ENCODE data around the gene RHBDF2. TPM values are rescaled to one million over a fixed set of nuclear protein-coding genes. Genes with fewer than 3 reads are reported as not detected.

Gene RHBDF2
- 2.2 TPM for total RNA-seq

DNA sequence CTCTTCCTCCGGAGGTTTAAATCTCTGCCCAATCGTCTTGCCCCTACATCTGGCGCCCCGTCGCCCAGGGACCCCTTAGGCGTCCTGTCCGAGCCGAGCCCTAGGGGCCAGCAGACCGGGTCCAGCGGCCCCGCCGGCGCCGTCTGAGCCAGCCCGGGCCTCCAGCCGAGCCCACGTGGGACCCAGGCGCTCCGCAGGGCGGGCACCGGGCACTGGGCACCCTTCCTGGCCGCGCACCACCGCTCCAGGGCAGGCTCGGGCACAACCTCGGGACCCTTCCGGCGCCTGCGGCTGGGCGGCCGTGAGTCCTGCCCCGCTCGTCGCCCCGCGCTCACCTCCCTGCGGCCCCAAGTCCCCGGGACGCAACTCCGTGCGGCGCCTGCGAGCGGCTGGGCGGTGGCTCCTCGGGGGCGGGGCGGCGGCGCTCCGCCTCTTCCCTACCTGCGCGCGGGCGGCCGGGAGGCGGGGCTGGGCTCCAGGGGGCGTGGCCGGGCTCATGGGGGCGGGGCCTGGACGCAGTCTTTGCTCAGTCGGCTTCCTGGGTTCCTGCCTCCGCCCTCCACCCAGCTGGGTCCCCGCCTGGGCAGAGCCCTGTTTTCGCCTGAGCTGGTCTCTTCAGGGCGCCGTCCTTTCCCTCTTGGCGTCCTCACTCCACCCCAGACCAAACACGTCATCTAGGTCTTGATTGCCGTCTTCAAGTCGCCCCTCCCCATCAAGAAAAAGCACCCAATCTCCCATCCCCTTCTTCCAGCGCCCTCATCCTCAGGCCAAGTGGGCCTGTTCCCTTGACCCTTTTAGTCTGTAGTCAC is at the start of gene RHBDF2:
TSS of gene RHBDF2 (minus strand) at position 406 of the 809 bp plus-strand sequence. CDS start 19,899 bp downstream, outside the sequence.
- peak; percentile 55 for DNase-seq

DNA sequence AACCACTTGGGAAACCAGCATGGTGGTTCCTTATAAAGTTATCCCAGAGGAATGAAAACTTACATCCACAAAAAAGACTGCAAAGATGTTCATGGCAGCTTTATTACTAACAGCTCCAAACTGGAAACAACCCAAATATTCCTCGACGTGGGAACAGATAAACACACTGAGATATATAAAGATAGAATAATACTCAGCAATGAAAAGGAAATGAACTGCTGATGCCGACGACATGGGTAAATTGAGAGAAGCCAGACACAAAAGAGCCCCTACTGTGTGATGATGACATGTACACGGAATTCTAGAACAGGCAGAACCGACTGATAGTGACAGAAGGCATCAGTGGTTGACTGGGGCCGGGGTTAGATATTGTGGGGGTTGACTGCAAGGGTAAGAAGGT is 48.3 kb upstream of the RHBDF2 start:
- no peak for DNase-seq

GRCh38 chr17:76549215-76549518 is 47.9 kb upstream of the RHBDF2 start:
- no peak for DNase-seq

- DNase-seq: no peak
Observed at GRCh38 chr17:76548378-76549214, 47.4 kb upstream of the RHBDF2 start.

DNA sequence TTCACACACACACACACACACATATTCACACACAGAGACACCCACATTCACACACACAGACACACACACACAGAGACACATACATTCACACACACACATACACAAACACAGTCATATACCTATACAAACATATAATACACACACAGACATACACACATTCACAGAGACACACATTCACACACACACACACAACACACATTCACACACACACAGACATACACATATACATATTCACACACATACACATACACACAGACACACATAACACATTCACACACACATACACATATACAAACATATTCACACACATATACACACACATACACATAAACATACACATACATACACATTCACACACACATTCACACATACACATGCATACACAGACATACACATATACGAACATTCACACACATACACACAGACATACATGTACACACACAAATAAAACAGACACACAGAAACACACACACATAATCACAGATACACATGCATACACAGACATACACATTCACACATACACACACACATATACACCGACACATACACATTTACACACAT is 46.5 kb upstream of the RHBDF2 start:
- DNase-seq: no peak

DNA sequence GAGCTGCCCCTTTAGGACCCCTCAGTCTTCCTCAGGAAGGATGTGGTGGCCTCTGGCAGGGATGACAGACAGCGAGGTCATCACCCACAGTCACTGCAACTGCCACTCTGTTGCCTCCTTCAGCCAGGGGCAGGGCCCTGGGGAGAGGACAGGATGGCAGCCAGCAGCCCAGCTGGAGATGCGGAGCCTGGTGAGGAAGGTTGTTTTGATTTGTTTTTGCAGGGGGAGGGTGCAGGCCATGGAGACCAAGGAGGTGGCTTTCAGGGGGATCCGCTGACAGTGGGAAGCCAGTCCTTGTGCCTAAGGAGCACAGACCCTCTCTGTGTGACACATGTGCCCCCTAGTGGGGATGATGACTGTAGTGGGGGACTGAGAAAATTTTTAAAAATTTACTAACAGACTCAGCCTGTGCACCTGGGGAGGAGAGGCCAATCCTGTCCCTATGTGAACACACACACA is 46.0 kb upstream of the RHBDF2 start:
- no peak for DNase-seq

DNA sequence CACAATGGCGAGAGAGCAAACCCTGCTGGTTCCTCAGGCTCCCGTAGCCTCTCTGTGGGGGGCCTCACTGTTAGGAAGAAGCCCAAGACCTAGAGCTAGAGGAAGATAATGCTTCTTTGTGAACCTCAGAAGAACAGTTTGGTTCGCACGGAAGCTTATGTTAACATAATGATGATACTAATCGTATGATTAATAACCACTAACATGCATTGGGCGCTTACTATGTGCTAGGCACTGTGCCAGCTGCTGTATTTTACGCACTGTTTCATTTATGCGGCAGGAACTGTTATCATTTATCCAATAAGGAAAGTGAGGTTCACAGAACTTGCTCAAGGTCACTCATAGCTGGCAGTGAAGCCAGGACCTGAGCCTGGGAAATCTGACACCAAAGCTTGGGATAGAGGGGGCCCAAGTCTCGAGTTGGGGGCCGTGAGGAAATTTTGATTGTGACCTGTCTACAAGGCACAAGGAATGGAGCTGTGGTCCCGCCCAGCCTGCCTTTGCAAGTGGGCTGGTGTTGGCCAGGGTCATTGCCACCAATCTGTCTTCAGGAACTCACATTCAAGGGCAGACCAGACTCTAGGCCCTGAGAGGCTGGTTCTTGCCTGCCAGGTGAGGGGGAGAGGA is 45.4 kb upstream of the RHBDF2 start:
- DNase-seq: no peak

GRCh38 chr17:76545918-76546555 is 44.8 kb upstream of the RHBDF2 start:
- no peak for DNase-seq

DNA sequence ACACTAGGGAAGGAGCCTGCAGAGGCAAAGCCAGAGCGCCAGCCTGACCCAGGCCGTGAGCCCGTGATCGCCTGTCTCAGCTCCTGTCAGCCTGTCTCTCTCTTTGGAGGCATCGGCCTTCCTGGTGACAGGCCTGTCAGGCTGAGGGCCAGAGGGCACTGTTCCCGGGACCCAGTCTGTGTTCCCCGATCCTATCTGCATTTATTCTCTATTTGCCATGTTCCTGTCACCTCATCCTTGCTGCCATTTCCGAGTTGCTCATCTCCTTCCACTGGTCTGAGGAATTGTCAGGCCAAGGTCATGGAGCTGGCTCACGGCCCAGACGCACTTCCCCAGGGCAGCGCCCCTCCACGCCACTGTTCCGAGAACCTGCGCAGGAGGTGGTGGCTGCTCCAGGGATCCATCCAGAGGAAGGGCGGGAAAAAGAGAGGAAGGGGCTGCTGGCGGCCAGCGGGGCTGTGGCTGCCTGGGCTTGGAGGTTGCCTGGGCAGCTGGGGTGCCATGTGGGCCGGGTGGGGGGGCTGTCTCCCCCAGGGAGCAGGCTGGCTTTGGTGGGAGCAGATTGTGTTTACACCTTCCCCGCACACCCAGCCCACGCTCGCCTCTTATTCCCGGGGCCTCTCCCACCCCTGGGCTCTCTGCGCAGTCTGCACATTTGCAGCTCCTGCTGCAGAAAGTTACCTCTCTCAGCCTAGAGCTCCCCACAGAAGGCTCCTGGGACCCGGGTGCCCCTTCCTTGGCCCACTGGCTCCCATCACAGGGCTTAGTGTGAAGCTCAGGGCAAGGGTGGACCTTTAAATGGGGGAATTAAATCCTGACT is 43.5 kb upstream of the RHBDF2 start:
- peak; percentile 53 for DNase-seq

GRCh38 chr17:76543826-76544545 is 42.8 kb upstream of the RHBDF2 start:
- DNase-seq: peak; percentile 79

GRCh38 chr17:76543482-76543825 is 42.2 kb upstream of the RHBDF2 start:
- DNase-seq: no peak

GRCh38 chr17:76542984-76543383 is 41.8 kb upstream of the RHBDF2 start:
- no peak for DNase-seq

- no peak for DNase-seq
Observed at GRCh38 chr17:76542566-76542971, 41.3 kb upstream of the RHBDF2 start.

- DNase-seq: no peak
Observed at GRCh38 chr17:76541739-76542454, 40.7 kb upstream of the RHBDF2 start.

GRCh38 chr17:76540381-76541300 is 39.4 kb upstream of the RHBDF2 start:
- DNase-seq: peak; percentile 95

GRCh38 chr17:76539631-76540271 is 38.5 kb upstream of the RHBDF2 start, which contains the start of gene PRCD:
TSS of gene PRCD (plus strand) at chr17:76540044. CDS start at chr17:76540142, 98 bp downstream.
- no peak for DNase-seq

GRCh38 chr17:76538941-76539570 is 37.8 kb upstream of the RHBDF2 start:
- DNase-seq: no peak
